GM23338 (cell line): ENCODE results near the gene CRY1.

ENCODE experiments used
- CREB1 ChIP-seq: fragments of 250-450 bp; sonication (Bioruptor Pico); IDR thresholded peaks from 2 replicates; pipeline ENCODE4 v1.5.0; 2020; ENCODE audit warnings: low read depth, mild to moderate bottlenecking, moderate library complexity
- ETS1 ChIP-seq: IDR thresholded peaks from 2 replicates; pipeline ENCODE4 v1.6.1; 2016; ENCODE audit warnings: antibody characterized with exemption
- EZH2 ChIP-seq: fragments of 200-600 bp; sonication (generic); IDR thresholded peaks from one replicate; pipeline ENCODE4 v1.8.0; 2017; ENCODE audit warnings: antibody characterized with exemption, mild to moderate bottlenecking, low read depth; ENCODE audit not compliant: unreplicated experiment
- EZH2phosphoT487 ChIP-seq: fragments of 200-600 bp; sonication (generic); IDR thresholded peaks from one replicate; pipeline ENCODE4 v1.8.1; 2018; ENCODE audit warnings: antibody characterized with exemption; ENCODE audit not compliant: unreplicated experiment
- JUNB ChIP-seq: IDR thresholded peaks from one replicate; pipeline ENCODE4 v1.6.1; 2016; ENCODE audit warnings: antibody characterized with exemption; ENCODE audit not compliant: unreplicated experiment
- NANOG ChIP-seq: IDR thresholded peaks from 2 replicates; pipeline ENCODE4 v1.6.1; 2016; ENCODE audit warnings: antibody characterized with exemption, borderline replicate concordance
- POLR2AphosphoS5 ChIP-seq: IDR thresholded peaks from 2 replicates; pipeline ENCODE4 v1.6.1; 2016; ENCODE audit warnings: antibody characterized with exemption, low read depth
- STAT1 ChIP-seq: IDR thresholded peaks from one replicate; pipeline ENCODE4 v1.6.1; 2016; ENCODE audit warnings: antibody characterized with exemption; ENCODE audit not compliant: unreplicated experiment
- ZNF331 ChIP-seq: fragments of 250-450 bp; sonication (Bioruptor Pico); IDR thresholded peaks from 2 replicates; pipeline ENCODE4 v1.5.0; 2020; ENCODE audit warnings: low read depth, mild to moderate bottlenecking, moderate library complexity
- TF ChIP-seq, protein P1 (sequence below), 2 experiments: fragments of 200-600 bp in 1 of 2; sonication (generic) in 1 of 2; conservative IDR thresholded peaks; 2 replicates each; pipeline versions ENCODE4 v1.5.1 to v1.6.1; 2016 to 2017; ENCODE audit warnings: antibody characterized with exemption in 2 of 2, low read depth in 2 of 2, mild to moderate bottlenecking in 2 of 2, moderate library complexity in 1 of 2
- TF ChIP-seq, protein P2 (sequence below): IDR thresholded peaks from one replicate; pipeline ENCODE4 v1.6.1; 2018; ENCODE audit warnings: antibody characterized with exemption; ENCODE audit not compliant: unreplicated experiment

DNA sequence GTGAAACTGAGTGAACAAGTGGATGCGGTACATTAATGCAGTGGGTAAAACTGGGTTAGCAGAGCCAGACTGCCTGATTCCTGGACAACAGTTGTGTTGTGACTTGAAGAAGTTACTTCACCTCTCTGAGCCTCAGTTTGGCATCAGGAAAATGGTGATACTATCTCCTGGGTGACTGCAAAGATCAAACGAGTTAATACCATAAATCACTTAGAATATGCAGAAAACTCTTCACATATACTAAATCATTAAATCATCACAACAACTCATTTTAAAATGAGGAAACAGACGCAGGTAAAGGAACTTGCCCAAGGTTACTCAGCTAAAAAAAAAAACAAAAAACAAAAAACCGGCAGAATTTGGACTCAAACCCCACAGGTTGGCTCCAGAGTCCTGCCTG is 107.2 kb downstream of the CRY1 start:
- TF ChIP-seq NANOG (no peak), ETS1 (no peak), EZH2 (no peak), JUNB (no peak), POLR2AphosphoS5 (no peak), EZH2phosphoT487 (no peak), STAT1 (no peak), ZNF331 (CRISPR knock-in tag) (no peak), CREB1 (no peak)
- TF ChIP-seq, protein P1, sequence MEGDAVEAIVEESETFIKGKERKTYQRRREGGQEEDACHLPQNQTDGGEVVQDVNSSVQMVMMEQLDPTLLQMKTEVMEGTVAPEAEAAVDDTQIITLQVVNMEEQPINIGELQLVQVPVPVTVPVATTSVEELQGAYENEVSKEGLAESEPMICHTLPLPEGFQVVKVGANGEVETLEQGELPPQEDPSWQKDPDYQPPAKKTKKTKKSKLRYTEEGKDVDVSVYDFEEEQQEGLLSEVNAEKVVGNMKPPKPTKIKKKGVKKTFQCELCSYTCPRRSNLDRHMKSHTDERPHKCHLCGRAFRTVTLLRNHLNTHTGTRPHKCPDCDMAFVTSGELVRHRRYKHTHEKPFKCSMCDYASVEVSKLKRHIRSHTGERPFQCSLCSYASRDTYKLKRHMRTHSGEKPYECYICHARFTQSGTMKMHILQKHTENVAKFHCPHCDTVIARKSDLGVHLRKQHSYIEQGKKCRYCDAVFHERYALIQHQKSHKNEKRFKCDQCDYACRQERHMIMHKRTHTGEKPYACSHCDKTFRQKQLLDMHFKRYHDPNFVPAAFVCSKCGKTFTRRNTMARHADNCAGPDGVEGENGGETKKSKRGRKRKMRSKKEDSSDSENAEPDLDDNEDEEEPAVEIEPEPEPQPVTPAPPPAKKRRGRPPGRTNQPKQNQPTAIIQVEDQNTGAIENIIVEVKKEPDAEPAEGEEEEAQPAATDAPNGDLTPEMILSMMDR (conservative IDR thresholded peaks at IDR 0.05; ENCODE audit: low read depth in 2 of 2) = no peak
- TF ChIP-seq, protein P2, sequence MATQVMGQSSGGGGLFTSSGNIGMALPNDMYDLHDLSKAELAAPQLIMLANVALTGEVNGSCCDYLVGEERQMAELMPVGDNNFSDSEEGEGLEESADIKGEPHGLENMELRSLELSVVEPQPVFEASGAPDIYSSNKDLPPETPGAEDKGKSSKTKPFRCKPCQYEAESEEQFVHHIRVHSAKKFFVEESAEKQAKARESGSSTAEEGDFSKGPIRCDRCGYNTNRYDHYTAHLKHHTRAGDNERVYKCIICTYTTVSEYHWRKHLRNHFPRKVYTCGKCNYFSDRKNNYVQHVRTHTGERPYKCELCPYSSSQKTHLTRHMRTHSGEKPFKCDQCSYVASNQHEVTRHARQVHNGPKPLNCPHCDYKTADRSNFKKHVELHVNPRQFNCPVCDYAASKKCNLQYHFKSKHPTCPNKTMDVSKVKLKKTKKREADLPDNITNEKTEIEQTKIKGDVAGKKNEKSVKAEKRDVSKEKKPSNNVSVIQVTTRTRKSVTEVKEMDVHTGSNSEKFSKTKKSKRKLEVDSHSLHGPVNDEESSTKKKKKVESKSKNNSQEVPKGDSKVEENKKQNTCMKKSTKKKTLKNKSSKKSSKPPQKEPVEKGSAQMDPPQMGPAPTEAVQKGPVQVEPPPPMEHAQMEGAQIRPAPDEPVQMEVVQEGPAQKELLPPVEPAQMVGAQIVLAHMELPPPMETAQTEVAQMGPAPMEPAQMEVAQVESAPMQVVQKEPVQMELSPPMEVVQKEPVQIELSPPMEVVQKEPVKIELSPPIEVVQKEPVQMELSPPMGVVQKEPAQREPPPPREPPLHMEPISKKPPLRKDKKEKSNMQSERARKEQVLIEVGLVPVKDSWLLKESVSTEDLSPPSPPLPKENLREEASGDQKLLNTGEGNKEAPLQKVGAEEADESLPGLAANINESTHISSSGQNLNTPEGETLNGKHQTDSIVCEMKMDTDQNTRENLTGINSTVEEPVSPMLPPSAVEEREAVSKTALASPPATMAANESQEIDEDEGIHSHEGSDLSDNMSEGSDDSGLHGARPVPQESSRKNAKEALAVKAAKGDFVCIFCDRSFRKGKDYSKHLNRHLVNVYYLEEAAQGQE = no peak
